Keratinocyte (primary cell): ENCODE data around the gene FAHD1. TPM values are rescaled to one million over a fixed set of nuclear protein-coding genes. Genes with fewer than 3 reads are reported as not detected.

ENCODE experiments used
- DNase-seq: peaks from one replicate; pipeline ENCODE4 v3.0.0-alpha.2; 2011; ENCODE audit warnings: low read depth, missing footprints, low spot score
- FAIRE-seq: peaks from 2 replicates; lab custom pipeline; 2011; peaks lifted over from hg19 to GRCh38; lab: Jason Lieb, UNC
- H2AFZ ChIP-seq: 2 replicates; pipeline ENCODE4 v1.6.0; 2012; ENCODE audit warnings: low read length, control low read depth, inconsistent platforms; ENCODE audit not compliant: control insufficient read depth
- H3K27ac ChIP-seq: 2 replicates; pipeline ENCODE4 v1.5.1; 2011; ENCODE audit warnings: low read length; ENCODE audit not compliant: control insufficient read depth, insufficient read depth
- H3K27me3 ChIP-seq: 3 replicates; pipeline ENCODE4 v1.6.0; 2011; ENCODE audit warnings: low read length; ENCODE audit not compliant: control insufficient read depth, insufficient read depth; ENCODE audit errors: extremely low read depth
- H3K36me3 ChIP-seq, 2 experiments: 2 replicates in 1 of 2; 3 replicates in 1 of 2; pipeline ENCODE4 v1.5.1; 2011; ENCODE audit warnings: low read length in 2 of 2, mild to moderate bottlenecking in 1 of 2; ENCODE audit not compliant: control insufficient read depth in 2 of 2, insufficient read depth in 2 of 2; ENCODE audit errors: extremely low read depth in 1 of 2
- H3K4me1 ChIP-seq: 3 replicates; pipeline ENCODE4 v1.5.1; 2011; ENCODE audit warnings: low read length; ENCODE audit not compliant: control insufficient read depth, insufficient read depth; ENCODE audit errors: extremely low read depth
- H3K4me2 ChIP-seq: 3 replicates; pipeline ENCODE4 v1.6.0; 2011; ENCODE audit warnings: low read depth, low read length; ENCODE audit not compliant: control insufficient read depth, insufficient read depth; ENCODE audit errors: extremely low read depth
- H3K4me3 ChIP-seq, 3 experiments: fragments of 200-600 bp in 1 of 3; sonication (generic) in 1 of 3; 2 replicates in 2 of 3; 3 replicates in 1 of 3; pipeline ENCODE4 v1.5.1; 2011 to 2016; ENCODE audit warnings: low read length in 3 of 3, mild to moderate bottlenecking in 3 of 3, control low read depth in 2 of 3, inconsistent platforms in 1 of 3, low read depth in 1 of 3, mixed read lengths in 1 of 3, mixed run types in 1 of 3, moderate library complexity in 1 of 3; ENCODE audit not compliant: control insufficient read depth in 2 of 3, insufficient read depth in 2 of 3; ENCODE audit errors: extremely low read depth in 1 of 3
- H3K79me2 ChIP-seq: 2 replicates; pipeline ENCODE4 v1.6.0; 2012; ENCODE audit warnings: low read length; ENCODE audit not compliant: control insufficient read depth, insufficient read depth
- H3K9ac ChIP-seq: 3 replicates; pipeline ENCODE4 v1.6.0; 2011; ENCODE audit warnings: low read length; ENCODE audit not compliant: control insufficient read depth, insufficient read depth; ENCODE audit errors: extremely low read depth
- H3K9me1 ChIP-seq: 3 replicates; pipeline ENCODE4 v1.6.0; 2011; ENCODE audit warnings: low read length; ENCODE audit not compliant: control insufficient read depth, insufficient read depth; ENCODE audit errors: extremely low read depth
- H3K9me3 ChIP-seq: 2 replicates; pipeline ENCODE4 v1.5.1; 2012; ENCODE audit warnings: low read depth, low read length; ENCODE audit not compliant: control insufficient read depth
- H4K20me1 ChIP-seq: 3 replicates; pipeline ENCODE4 v1.6.0; 2011; ENCODE audit warnings: low read length; ENCODE audit not compliant: control insufficient read depth, insufficient read depth; ENCODE audit errors: extremely low read depth
- EZH2 ChIP-seq: IDR thresholded peaks from one replicate; pipeline ENCODE4 v1.6.1; 2012; ENCODE audit warnings: inconsistent platforms, mild to moderate bottlenecking, low read length, moderate library complexity
- dilution Hi-C: fragments of 300-500 bp; cut with MboI; formaldehyde crosslinking; loops from one replicate; pipeline ENCODE4 v1.7.0; 2020; ENCODE audit warnings: low sequenced_read_pairs; ENCODE audit not compliant: extremely low pct_ligation_motif_present
- polyA plus RNA-seq, 5 experiments: library from polyadenylated mRNA; depleted of rRNA in 3 of 5; stranded (reverse) in 3 of 5; stranded (forward) in 1 of 5; unstranded in 1 of 5; fragments of >200 nt; gene quantifications; 1 replicate in 1 of 5; 2 replicates in 3 of 5; 3 replicates in 1 of 5; pipeline versions ENCODE4 v1.2.1 to v1.2.3, GENCODE V29; 2011 to 2012; ENCODE audit warnings: missing spikeins in 2 of 5, low read depth in 1 of 5, low replicate concordance in 1 of 5
- TF ChIP-seq, protein P1 (sequence below), 3 experiments: IDR thresholded peaks in 1 of 3; conservative IDR thresholded peaks in 1 of 3; optimal IDR thresholded peaks in 1 of 3; 2 replicates in 2 of 3; 3 replicates in 1 of 3; pipeline versions ENCODE3 to v1.5.1; 2011; ENCODE audit warnings: low read length in 3 of 3, mild to moderate bottlenecking in 3 of 3, moderate library complexity in 2 of 3, control low read depth in 1 of 3, inconsistent platforms in 1 of 3; ENCODE audit not compliant: insufficient read depth in 2 of 3; ENCODE audit errors: extremely low read depth in 1 of 3

FAHD1 gene
- polyA plus RNA-seq, 1 donor (not counting 4 experiments of a cell fraction or from before 2014, with no cell fraction given) = 29.4 TPM

GRCh38 chr16:1817716-1818115 is 9.3 kb upstream of the FAHD1 start:
- TF ChIP-seq, protein P1, sequence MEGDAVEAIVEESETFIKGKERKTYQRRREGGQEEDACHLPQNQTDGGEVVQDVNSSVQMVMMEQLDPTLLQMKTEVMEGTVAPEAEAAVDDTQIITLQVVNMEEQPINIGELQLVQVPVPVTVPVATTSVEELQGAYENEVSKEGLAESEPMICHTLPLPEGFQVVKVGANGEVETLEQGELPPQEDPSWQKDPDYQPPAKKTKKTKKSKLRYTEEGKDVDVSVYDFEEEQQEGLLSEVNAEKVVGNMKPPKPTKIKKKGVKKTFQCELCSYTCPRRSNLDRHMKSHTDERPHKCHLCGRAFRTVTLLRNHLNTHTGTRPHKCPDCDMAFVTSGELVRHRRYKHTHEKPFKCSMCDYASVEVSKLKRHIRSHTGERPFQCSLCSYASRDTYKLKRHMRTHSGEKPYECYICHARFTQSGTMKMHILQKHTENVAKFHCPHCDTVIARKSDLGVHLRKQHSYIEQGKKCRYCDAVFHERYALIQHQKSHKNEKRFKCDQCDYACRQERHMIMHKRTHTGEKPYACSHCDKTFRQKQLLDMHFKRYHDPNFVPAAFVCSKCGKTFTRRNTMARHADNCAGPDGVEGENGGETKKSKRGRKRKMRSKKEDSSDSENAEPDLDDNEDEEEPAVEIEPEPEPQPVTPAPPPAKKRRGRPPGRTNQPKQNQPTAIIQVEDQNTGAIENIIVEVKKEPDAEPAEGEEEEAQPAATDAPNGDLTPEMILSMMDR (optimal IDR thresholded peaks at IDR 0.05 in 1 of 3, IDR thresholded peaks at IDR 0.05 in 1 of 3, conservative IDR thresholded peaks at IDR 0.05 in 1 of 3; ENCODE audit: extremely low read depth in 1 of 3, insufficient read depth in 2 of 3, low read length in 3 of 3) = no peak
- no peak for TF ChIP-seq EZH2
- Histone ChIP-seq H2AFZ (no peak overlapping the region), H3K9me3 (no peaks in the 10 kb centered on the region), H3K4me2 (no peak overlapping the region), H3K36me3 (peaks cover 0 to 14% of the 10 kb centered on the region in 2 experiments), H3K4me1 (no peaks in the 10 kb centered on the region), H3K79me2 (no peaks in the 10 kb centered on the region), H4K20me1 (no peaks in the 10 kb centered on the region), H3K9ac (no peak overlapping the region), H3K27me3 (no peaks in the 10 kb centered on the region), H3K27ac (no peak overlapping the region), H3K4me3 (no peak overlapping the region), H3K9me1 (no peaks in the 10 kb centered on the region)
- DNase-seq (no peak), FAIRE-seq (no peak)
- dilution Hi-C loops = no loop called here

GRCh38 chr16:1818204-1818872 is 8.7 kb upstream of the FAHD1 start:
- DNase-seq = no peak
- dilution Hi-C loops = no loop called here
- H3K9ac ChIP-seq = no peak overlapping the region
- no peaks in the 10 kb centered on the region for H4K20me1 ChIP-seq
- no peak overlapping the region for H3K27ac ChIP-seq
- no peaks in the 10 kb centered on the region for H3K9me1 ChIP-seq
- no peaks in the 10 kb centered on the region for H3K4me1 ChIP-seq
- H2AFZ ChIP-seq = no peak overlapping the region
- no peak for FAIRE-seq
- peaks cover 0 to 14% of the 10 kb centered on the region in 2 experiments for H3K36me3 ChIP-seq
- TF ChIP-seq, protein P1 (optimal IDR thresholded peaks at IDR 0.05 in 1 of 3, IDR thresholded peaks at IDR 0.05 in 1 of 3, conservative IDR thresholded peaks at IDR 0.05 in 1 of 3; ENCODE audit: extremely low read depth in 1 of 3, insufficient read depth in 2 of 3, low read length in 3 of 3) = no peak
- no peak for TF ChIP-seq EZH2
- H3K9me3 ChIP-seq = no peaks in the 10 kb centered on the region
- no peak overlapping the region for H3K4me2 ChIP-seq
- no peaks in the 10 kb centered on the region for H3K27me3 ChIP-seq
- H3K79me2 ChIP-seq = no peaks in the 10 kb centered on the region
- H3K4me3 ChIP-seq = no peak overlapping the region
